Mesodermal cell (in vitro differentiated cells): ENCODE results near the gene ZNF438.
"Not testable (repeated sequence)": the region's sequence is repeated elsewhere in the genome, so short reads cannot be mapped to it uniquely, and the experiment has no call there.

ENCODE experiments used
- H3K27ac ChIP-seq: 2 replicates; pipeline ENCODE4 v1.7.0; 2013; ENCODE audit warnings: mild to moderate bottlenecking, low read depth, low read length, moderate library complexity; ENCODE audit not compliant: severe bottlenecking
- H3K36me3 ChIP-seq: 2 replicates; pipeline ENCODE4 v1.7.1; 2013; ENCODE audit warnings: mild to moderate bottlenecking, low read length, moderate library complexity; ENCODE audit not compliant: control insufficient read depth, insufficient read depth
- H3K4me1 ChIP-seq: one replicate; pipeline ENCODE4 v1.7.1; 2013; ENCODE audit warnings: mild to moderate bottlenecking, low read length; ENCODE audit not compliant: insufficient read depth, control insufficient read depth, poor library complexity, severe bottlenecking
- H3K4me3 ChIP-seq: 2 replicates; pipeline ENCODE4 v1.7.0; 2013; ENCODE audit warnings: low read length, control low read depth, mild to moderate bottlenecking; ENCODE audit not compliant: insufficient read depth, poor library complexity, severe bottlenecking; ENCODE audit errors: extremely low read depth
- H3K9me3 ChIP-seq: 2 replicates; pipeline ENCODE4 v1.7.1; 2013; ENCODE audit warnings: mild to moderate bottlenecking, low read length, moderate library complexity; ENCODE audit not compliant: control insufficient read depth
- WGBS, 2 experiments: methylation state at CpG; one replicate each; pipeline ENCODE4 v1.1.5; 2013; ENCODE audit warnings: missing lambda C conversion rate in 2 of 2; ENCODE audit not compliant: insufficient coverage in 2 of 2; 5-methylcytosine and 5-hydroxymethylcytosine counted together

ZNF438 gene

DNA sequence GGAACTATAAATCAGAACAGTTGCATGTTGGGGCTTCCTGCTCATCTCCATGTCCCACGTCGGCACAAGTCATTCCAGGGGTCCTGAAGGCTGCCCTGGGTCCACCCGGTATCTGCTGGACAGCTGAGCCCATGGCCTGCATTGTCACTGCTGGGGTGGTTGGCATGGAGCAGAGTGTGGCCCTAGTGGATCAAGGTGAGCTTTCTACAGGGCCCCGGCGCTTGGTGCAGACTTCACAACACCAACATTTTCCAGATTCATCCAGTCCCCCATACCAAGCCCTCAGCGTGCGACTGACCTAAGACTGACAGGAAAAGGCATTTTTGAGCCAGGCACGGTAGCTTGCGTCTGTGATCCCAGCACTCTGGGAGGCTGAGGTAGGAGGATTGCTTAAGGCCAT, 226.6 kb downstream of the ZNF438 start:
- Histone ChIP-seq H3K27ac (no peak overlapping the region), H3K4me3 (no peak overlapping the region), H3K9me3 (peaks cover 3% of the 10 kb centered on the region), H3K4me1 (no peaks in the 10 kb centered on the region), H3K36me3 (no peaks in the 10 kb centered on the region)
- WGBS, 2 experiments, result 96 to 99% methylated on average over 5 of the region's 9 CpGs

DNA sequence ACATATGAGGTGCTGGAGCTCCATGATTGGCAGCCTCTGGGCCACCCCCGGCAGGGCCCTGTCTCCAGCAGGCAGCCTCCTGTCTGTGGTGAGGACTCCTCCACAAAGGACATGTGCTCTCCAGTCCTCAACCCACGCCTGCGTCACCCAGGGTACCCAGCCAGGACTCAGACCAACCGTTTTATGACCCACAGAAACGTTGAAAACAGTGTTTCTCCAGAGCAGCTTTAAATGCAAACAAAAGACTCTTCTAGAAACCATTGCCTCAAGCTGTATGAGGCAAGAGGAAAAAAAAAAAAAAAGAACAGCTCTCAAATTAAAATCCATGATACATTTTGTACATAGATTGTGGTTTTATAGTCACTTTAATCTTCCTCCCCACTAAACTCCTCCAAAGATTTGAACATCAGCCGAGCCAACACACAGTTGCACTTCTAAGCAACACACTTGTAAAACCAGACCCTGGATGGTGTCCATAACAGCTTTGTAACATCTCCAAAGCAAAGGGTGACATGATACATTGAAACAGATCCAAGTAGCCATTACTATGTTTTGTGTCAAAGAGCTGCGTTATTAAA, 227.1 kb downstream of the ZNF438 start:
- H3K4me3 ChIP-seq, result no peak overlapping the region
- WGBS, 2 experiments, result 84 to 85% methylated on average over 5 to 6 of the region's 7 CpGs

GRCh38 chr10:30803892-30804322, 227.8 kb downstream of the ZNF438 start:
- Histone ChIP-seq H3K27ac (no peak overlapping the region), H3K4me3 (no peak overlapping the region), H3K9me3 (peaks cover 3% of the 10 kb centered on the region), H3K4me1 (no peaks in the 10 kb centered on the region), H3K36me3 (no peaks in the 10 kb centered on the region)
- WGBS, 2 experiments, result 89 to 100% methylated on average over 4 to 5 of the region's 5 CpGs

More for the DNA sequence above, 227.1 kb downstream of the ZNF438 start:
- H3K9me3 ChIP-seq, result peaks cover 3% of the 10 kb centered on the region
- no peak overlapping the region for H3K27ac ChIP-seq
- H3K36me3 ChIP-seq, result no peaks in the 10 kb centered on the region
- H3K4me1 ChIP-seq, result no peaks in the 10 kb centered on the region

GRCh38 chr10:30803058-30803457, 228.6 kb downstream of the ZNF438 start:
- no peaks in the 10 kb centered on the region for H3K36me3 ChIP-seq
- WGBS, 2 experiments, result 89 to 100% methylated on average over 3 of the region's 3 CpGs
- peaks cover 3% of the 10 kb centered on the region for H3K9me3 ChIP-seq
- no peaks in the 10 kb centered on the region for H3K4me1 ChIP-seq
- no peak overlapping the region for H3K4me3 ChIP-seq
- no peak overlapping the region for H3K27ac ChIP-seq

GRCh38 chr10:30800368-30800767, 231.3 kb downstream of the ZNF438 start:
- WGBS, 2 experiments, result 80 to 90% methylated on average over 1 of the region's 2 CpGs

DNA sequence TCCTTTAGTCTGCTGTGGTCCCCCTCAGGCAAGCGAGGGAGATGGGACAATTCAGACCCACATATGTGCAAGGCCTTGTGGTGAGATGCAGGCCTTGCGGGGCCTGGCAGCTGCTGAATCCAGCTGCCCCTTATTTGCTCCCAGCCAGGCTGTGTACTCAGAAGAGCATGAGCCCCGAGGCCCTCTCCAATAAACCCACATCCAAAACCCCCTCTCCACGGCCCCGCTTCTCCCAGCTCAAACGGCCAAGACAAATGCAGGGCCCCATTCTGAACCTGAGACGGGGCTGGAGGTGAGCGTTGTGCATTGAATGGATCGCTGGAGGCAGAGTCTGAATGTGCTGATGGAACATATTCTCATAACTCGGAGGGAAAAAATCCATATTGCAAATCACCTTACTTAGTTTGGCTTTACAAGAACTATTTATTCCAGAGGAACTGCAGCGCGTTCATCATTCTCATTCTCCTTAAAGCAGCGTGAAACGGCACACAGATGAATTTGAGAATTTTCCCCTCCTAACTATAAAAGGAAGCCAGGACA, 232.9 kb downstream of the ZNF438 start:
- Histone ChIP-seq H3K9me3 (no peaks in the 10 kb centered on the region), H3K27ac (no peak overlapping the region), H3K36me3 (no peaks in the 10 kb centered on the region), H3K4me3 (no peak overlapping the region), H3K4me1 (no peaks in the 10 kb centered on the region)
- WGBS, 2 experiments, result 92 to 93% methylated on average over 4 to 12 of the region's 14 CpGs

More at GRCh38 chr10:30800368-30800767, 231.3 kb downstream of the ZNF438 start:
- Histone ChIP-seq H3K9me3 (peaks cover 3% of the 10 kb centered on the region), H3K27ac (no peak overlapping the region), H3K36me3 (no peaks in the 10 kb centered on the region), H3K4me3 (no peak overlapping the region), H3K4me1 (no peaks in the 10 kb centered on the region)

- H3K36me3 ChIP-seq, H3K4me3 ChIP-seq, H3K9me3 ChIP-seq, H3K4me1 ChIP-seq, H3K27ac ChIP-seq: not testable (repeated sequence)
- 85 to 86% methylated on average over 2 to 3 of the region's 4 CpGs for WGBS, 2 experiments
Observed at GRCh38 chr10:30795024-30795423, 236.6 kb downstream of the ZNF438 start.
